Measurements from ENCODE around the gene RHOBTB1.
"Not testable (repeated sequence)": the region's sequence is repeated elsewhere in the genome, so short reads cannot be mapped to it uniquely, and the experiment has no call there.

Gene RHOBTB1

GRCh38 chr10:60944058-60944909 is at the start of gene RHOBTB1:
TSS of gene RHOBTB1 (minus strand) at chr10:60944185. CDS start at chr10:60911542, 32,643 bp downstream.
- DNase-seq: peak; percentile 67

GRCh38 chr10:60992636-60993035 is 48.7 kb upstream of the RHOBTB1 start:
- no peak for DNase-seq

- DNase-seq: no peak
Observed at GRCh38 chr10:60990663-60991062, 46.7 kb upstream of the RHOBTB1 start.

- DNase-seq: no peak
Observed at GRCh38 chr10:60989400-60989876, 45.5 kb upstream of the RHOBTB1 start.

GRCh38 chr10:60986791-60987190 is 42.8 kb upstream of the RHOBTB1 start:
- no peak for DNase-seq

- DNase-seq: no peak
Observed at GRCh38 chr10:60985951-60986350, 42.0 kb upstream of the RHOBTB1 start.

- no peak for DNase-seq
Observed at GRCh38 chr10:60980997-60981396, 37.0 kb upstream of the RHOBTB1 start.

GRCh38 chr10:60979667-60980104 is 35.7 kb upstream of the RHOBTB1 start:
- DNase-seq: no peak

- DNase-seq: no peak
Observed at GRCh38 chr10:60978287-60979115, 34.5 kb upstream of the RHOBTB1 start.

- no peak for DNase-seq
Observed at GRCh38 chr10:60977161-60978122, 33.5 kb upstream of the RHOBTB1 start.

- DNase-seq: no peak
Observed at GRCh38 chr10:60976687-60977086, 32.7 kb upstream of the RHOBTB1 start.

GRCh38 chr10:60975716-60976115 is 31.7 kb upstream of the RHOBTB1 start:
- DNase-seq: no peak

GRCh38 chr10:60974463-60975149 is 30.6 kb upstream of the RHOBTB1 start:
- DNase-seq: no peak

- no peak for DNase-seq
Observed at GRCh38 chr10:60973086-60973485, 29.1 kb upstream of the RHOBTB1 start.

GRCh38 chr10:60972181-60972580 is 28.2 kb upstream of the RHOBTB1 start:
- not testable (repeated sequence) for DNase-seq

- no peak for DNase-seq
Observed at GRCh38 chr10:60970526-60970925, 26.5 kb upstream of the RHOBTB1 start.

GRCh38 chr10:60968504-60968903 is 24.5 kb upstream of the RHOBTB1 start:
- DNase-seq: no peak

- no peak for DNase-seq
Observed at GRCh38 chr10:60967854-60968484, 24.0 kb upstream of the RHOBTB1 start.

- DNase-seq: no peak
Observed at GRCh38 chr10:60967260-60967659, 23.3 kb upstream of the RHOBTB1 start.

- DNase-seq: no peak
Observed at GRCh38 chr10:60965696-60966095, 21.7 kb upstream of the RHOBTB1 start.
